Endodermal cell (in vitro differentiated cells): ENCODE measurements around the gene TNFRSF19. TPM values are rescaled to one million over a fixed set of nuclear protein-coding genes. Genes with fewer than 3 reads are reported as not detected.

Experiments used
- DNase-seq: peaks from one replicate; pipeline ENCODE4 v3.0.0-alpha.2; 2017
- H3K27ac ChIP-seq: 2 replicates; pipeline ENCODE4 v1.5.1; 2013; ENCODE audit warnings: mild to moderate bottlenecking, low read depth, low read length, moderate library complexity
- H3K27me3 ChIP-seq: 2 replicates; pipeline ENCODE4 v1.6.1; 2013; ENCODE audit warnings: mild to moderate bottlenecking, low read length, moderate library complexity; ENCODE audit not compliant: insufficient read depth, control insufficient read depth, poor library complexity, severe bottlenecking
- H3K36me3 ChIP-seq: 2 replicates; pipeline ENCODE4 v1.7.0; 2013; ENCODE audit warnings: mild to moderate bottlenecking, low read length, moderate library complexity; ENCODE audit not compliant: control insufficient read depth, insufficient read depth
- H3K4me1 ChIP-seq: one replicate; pipeline ENCODE4 v1.7.0; 2013; ENCODE audit warnings: low read length; ENCODE audit not compliant: control insufficient read depth, insufficient read depth
- H3K4me3 ChIP-seq: 2 replicates; pipeline ENCODE4 v1.5.1; 2013; ENCODE audit warnings: mild to moderate bottlenecking, low read length, moderate library complexity
- H3K9ac ChIP-seq: 2 replicates; pipeline ENCODE4 v1.6.1; 2013; ENCODE audit warnings: mild to moderate bottlenecking, low read length, moderate library complexity; ENCODE audit not compliant: poor library complexity, severe bottlenecking; ENCODE audit errors: extremely low read depth
- H3K9me3 ChIP-seq: 2 replicates; pipeline ENCODE4 v1.6.1; 2013; ENCODE audit warnings: mild to moderate bottlenecking, low read length, moderate library complexity; ENCODE audit not compliant: control insufficient read depth
- H3K27ac Mint-ChIP-seq: 2 replicates; pipeline ENCODE4 v1.8.0; 2020; ENCODE audit warnings: mixed read lengths
- H3K27me3 Mint-ChIP-seq: 2 replicates; pipeline ENCODE4 v1.8.0; 2021; ENCODE audit warnings: mild to moderate bottlenecking, mixed read lengths; ENCODE audit not compliant: insufficient read depth
- H3K36me3 Mint-ChIP-seq: 2 replicates; pipeline ENCODE4 v1.8.0; 2020; ENCODE audit warnings: low read depth, mixed read lengths
- H3K4me1 Mint-ChIP-seq: 2 replicates; pipeline ENCODE4 v1.8.0; 2020; ENCODE audit warnings: mixed read lengths
- H3K4me3 Mint-ChIP-seq: 2 replicates; pipeline ENCODE4 v1.8.0; 2020; ENCODE audit warnings: mild to moderate bottlenecking, moderate library complexity, mixed read lengths
- H3K9me3 Mint-ChIP-seq: 2 replicates; pipeline ENCODE4 v1.8.0; 2020; ENCODE audit warnings: mild to moderate bottlenecking, mixed read lengths
- CTCF ChIP-seq: fragments of 200-600 bp; sonication (generic); conservative IDR thresholded peaks from 2 replicates; pipeline ENCODE4 v1.5.0; 2021; ENCODE audit warnings: antibody characterized with exemption, mild to moderate bottlenecking
- WGBS, 2 experiments: methylation state at CpG; one replicate each; pipeline versions ENCODE4 v1.1.5 to v1.1.7; 2013; ENCODE audit warnings: missing lambda C conversion rate in 2 of 2, mixed read lengths in 1 of 2; ENCODE audit not compliant: insufficient coverage in 1 of 2, insufficient read length in 1 of 2; 5-methylcytosine and 5-hydroxymethylcytosine counted together
- total RNA-seq, 2 donors: library from RNA; stranded (reverse); fragmentation: NEBNext Ultra II Directional in 1 of 2; extraction: Animal tissue kit (Norgen Biotek cat#: 25700) in 1 of 2; gene quantifications; 2 replicates in 1 of 2; 3 replicates in 1 of 2; pipeline ENCODE4 v1.2.1, GENCODE V29; 2021

The TNFRSF19 gene
- total RNA-seq, 2 donors from 2014 or later = 9.2 to 13.0 TPM

GRCh38 chr13:23630349-23631093, 60.3 kb downstream of the TNFRSF19 start:
- H3K27ac ChIP-seq = peak overlapping the region; percentile 75
- peaks cover 2% of the 10 kb centered on the region for H3K27me3 Mint-ChIP-seq
- H3K4me3 ChIP-seq = peak overlapping the region; percentile 61
- peak overlapping the region; percentile 31 for H3K4me3 Mint-ChIP-seq
- peak overlapping the region; percentile 96 for H3K27ac Mint-ChIP-seq
- H3K9me3 ChIP-seq = no peaks in the 10 kb centered on the region
- peak; percentile 70 for DNase-seq
- H3K36me3 ChIP-seq = no peaks in the 10 kb centered on the region
- H3K27me3 ChIP-seq = no peaks in the 10 kb centered on the region
- H3K4me1 ChIP-seq = peaks cover 23% of the 10 kb centered on the region
- peaks cover 63% of the 10 kb centered on the region for H3K4me1 Mint-ChIP-seq
- H3K9me3 Mint-ChIP-seq = no peaks in the 10 kb centered on the region
- TF ChIP-seq CTCF = no peak
- WGBS, 2 experiments = 16 to 18% methylated on average over 3 to 5 of the region's 5 CpGs
- H3K36me3 Mint-ChIP-seq = no peaks in the 10 kb centered on the region
- peak overlapping the region; percentile 41 for H3K9ac ChIP-seq

- Histone ChIP-seq H3K9me3 (no peaks in the 10 kb centered on the region), H3K27me3 (no peaks in the 10 kb centered on the region), H3K36me3 (no peaks in the 10 kb centered on the region), H3K27ac (peak overlapping the region; percentile 45), H3K4me3 (peak overlapping the region; percentile 35), H3K4me1 (peaks cover 25% of the 10 kb centered on the region), H3K9ac (no peak overlapping the region)
- Mint-ChIP-seq H3K27ac (peak overlapping the region; percentile 86), H3K36me3 (no peaks in the 10 kb centered on the region), H3K4me3 (peak overlapping the region; percentile 39), H3K9me3 (no peaks in the 10 kb centered on the region), H3K4me1 (peaks cover 65% of the 10 kb centered on the region), H3K27me3 (peaks cover 1% of the 10 kb centered on the region)
- WGBS, 2 experiments = 31 to 67% methylated on average over 3 to 6 of the region's 6 CpGs
- DNase-seq = no peak
- TF ChIP-seq CTCF = no peak
Measured at GRCh38 chr13:23631311-23632047, 61.3 kb downstream of the TNFRSF19 start.

- 34 to 43% methylated on average over 1 of the region's 1 CpG for WGBS, 2 experiments
Measured at GRCh38 chr13:23632048-23632582, 61.9 kb downstream of the TNFRSF19 start.

More at GRCh38 chr13:23632048-23632582, 61.9 kb downstream of the TNFRSF19 start:
- Mint-ChIP-seq H3K4me3 (peak overlapping the region; percentile 39), H3K27me3 (no peaks in the 10 kb centered on the region), H3K36me3 (no peaks in the 10 kb centered on the region), H3K27ac (peak overlapping the region; percentile 86), H3K4me1 (peaks cover 61% of the 10 kb centered on the region), H3K9me3 (no peaks in the 10 kb centered on the region)
- no peaks in the 10 kb centered on the region for H3K9me3 ChIP-seq
- no peak overlapping the region for H3K9ac ChIP-seq
- peak overlapping the region; percentile 45 for H3K27ac ChIP-seq
- H3K4me1 ChIP-seq = peaks cover 26% of the 10 kb centered on the region
- TF ChIP-seq CTCF = no peak
- peak overlapping the region; percentile 35 for H3K4me3 ChIP-seq
- peak; percentile 67 for DNase-seq
- no peaks in the 10 kb centered on the region for H3K27me3 ChIP-seq
- no peaks in the 10 kb centered on the region for H3K36me3 ChIP-seq
